ENCODE results near the gene ELL2. TPM values are rescaled to one million over a fixed set of nuclear protein-coding genes. Genes with fewer than 3 reads are reported as not detected.

ELL2 gene
- total RNA-seq (2014; rRNA removed; shearing (Covaris generic)), result 21.1 and 39.9 TPM in 2 replicates

DNA sequence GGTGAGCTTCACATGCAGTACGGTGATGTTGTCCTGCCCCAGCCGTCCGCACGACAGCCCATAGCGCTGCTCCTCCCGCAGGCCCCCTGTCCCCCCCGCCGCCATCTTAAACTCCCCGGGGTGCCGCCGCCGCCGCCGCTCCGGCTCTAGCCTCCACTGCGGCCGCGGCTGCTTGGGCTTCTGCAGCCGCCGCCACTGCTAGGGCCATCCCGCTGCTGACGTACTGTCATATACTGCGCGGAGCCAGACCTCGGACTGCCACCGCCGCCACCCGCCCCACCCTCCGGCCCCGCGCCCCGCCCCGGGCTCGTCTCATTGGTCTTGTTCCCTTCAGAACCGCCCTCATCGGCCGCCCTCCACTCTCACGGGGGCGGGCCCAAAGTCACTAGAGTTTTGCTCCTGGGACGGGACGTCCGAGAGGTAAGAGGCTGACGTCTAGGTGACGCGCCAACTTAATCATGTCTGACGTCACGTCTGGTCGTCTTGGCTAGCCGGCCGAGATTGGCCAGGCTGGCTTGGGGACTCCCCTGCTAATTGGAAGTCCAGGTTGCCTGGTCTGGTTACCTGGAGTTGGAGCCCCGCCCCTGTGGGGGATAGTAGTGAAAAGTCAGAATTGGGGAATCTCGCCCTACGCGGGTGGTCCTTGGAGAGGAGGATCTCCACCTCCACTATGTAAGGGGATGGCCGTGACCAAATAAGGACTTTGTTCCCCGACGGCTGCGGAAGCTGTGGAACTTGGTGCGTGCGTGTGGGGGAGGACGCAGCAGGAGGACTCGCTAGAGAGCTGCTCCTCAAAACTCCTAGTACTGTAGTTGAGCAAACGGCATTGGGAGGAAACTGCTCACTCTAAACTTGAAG is at the start of gene ELL2:
Gene ELL2 (minus strand): TSS at position 235 of the 858 bp plus-strand sequence. CDS start 130 bp downstream, at position 105.
- Histone ChIP-seq H3K27ac (peak within 1 kb of the TSS; percentile 94), H3K36me3 (peaks cover 36% of the 10 kb centered on the region), H3K9me3 (replicated peaks) (no peaks in the 10 kb centered on the region; the same call in 1 of the 2 replicates), H3K27me3 (replicated peaks) (no peaks in the 10 kb centered on the region), H3K4me3 (peak within 1 kb of the TSS; percentile 99), H3K4me1 (replicated peaks) (peaks cover 36% of the 10 kb centered on the region)
- peak; percentile 96 to 98 for DNase-seq (ENCODE audit: low read depth in 1 of 2, low spot score in 2 of 2)

- Histone ChIP-seq H3K27me3 (replicated peaks) (no peaks in the 10 kb centered on the region), H3K27ac (no peak overlapping the region), H3K4me1 (replicated peaks) (peaks cover under 1% of the 10 kb centered on the region), H3K9me3 (replicated peaks) (no peaks in the 10 kb centered on the region), H3K36me3 (no peaks in the 10 kb centered on the region), H3K4me3 (no peak overlapping the region)
- DNase-seq (ENCODE audit: low read depth in 1 of 2, low spot score in 2 of 2), result no peak
Observed at GRCh38 chr5:96008987-96009647, 47.5 kb upstream of the ELL2 start.

DNA sequence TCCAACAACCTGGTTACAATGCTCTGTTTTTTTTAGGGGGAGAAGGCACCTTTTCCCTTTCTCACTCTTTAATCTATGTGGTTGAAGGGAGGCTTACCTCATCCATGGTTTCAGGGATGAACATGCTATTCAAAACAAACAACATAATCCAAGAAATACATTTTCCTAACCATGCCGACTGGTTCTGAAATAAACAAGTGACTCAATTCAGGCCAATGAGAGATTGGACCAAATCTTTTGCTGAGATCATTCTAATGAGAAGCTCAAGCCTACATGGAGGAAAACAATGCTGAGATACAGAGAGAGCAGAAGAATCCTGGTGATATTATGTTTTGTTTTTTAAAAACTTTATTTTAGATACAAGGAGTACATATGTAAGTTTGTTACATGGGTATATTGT is 46.8 kb upstream of the ELL2 start:
- DNase-seq (ENCODE audit: low read depth in 1 of 2, low spot score in 2 of 2), result no peak
- Histone ChIP-seq H3K27me3 (replicated peaks) (no peaks in the 10 kb centered on the region), H3K27ac (no peak overlapping the region), H3K4me1 (replicated peaks) (no peaks in the 10 kb centered on the region; the same call in 1 of the 2 replicates), H3K9me3 (replicated peaks) (no peaks in the 10 kb centered on the region), H3K36me3 (no peaks in the 10 kb centered on the region), H3K4me3 (no peak overlapping the region)

- H3K9me3 ChIP-seq (replicated peaks), result no peaks in the 10 kb centered on the region
- DNase-seq (ENCODE audit: low read depth in 1 of 2, low spot score in 2 of 2), result no peak
- H3K27me3 ChIP-seq (replicated peaks), result no peaks in the 10 kb centered on the region
- no peaks in the 10 kb centered on the region; the same call in 1 of the 2 replicates for H3K4me1 ChIP-seq (replicated peaks)
- no peak overlapping the region for H3K4me3 ChIP-seq
- no peaks in the 10 kb centered on the region for H3K36me3 ChIP-seq
- no peak overlapping the region for H3K27ac ChIP-seq
Observed at GRCh38 chr5:96007051-96007450, 45.4 kb upstream of the ELL2 start.

DNA sequence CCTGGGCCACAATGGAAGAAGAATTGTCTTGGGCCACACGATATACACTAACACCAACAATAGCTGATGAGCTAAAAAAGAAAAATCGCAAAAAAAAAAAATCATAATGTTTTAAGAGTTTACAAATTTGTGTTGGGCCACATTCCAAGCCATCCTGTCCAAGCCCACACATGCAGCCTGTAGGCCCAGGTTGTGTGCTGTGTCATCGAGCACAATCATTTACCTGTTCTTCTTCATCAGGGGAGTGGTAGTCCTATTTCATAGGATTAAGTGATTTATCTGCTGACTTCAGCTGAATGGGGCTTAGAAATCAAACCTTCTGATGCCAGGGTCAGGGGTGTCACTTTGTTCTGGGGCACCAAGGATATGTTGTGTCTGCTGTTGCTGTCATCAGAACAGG is 44.6 kb upstream of the ELL2 start:
- no peak overlapping the region for H3K27ac ChIP-seq
- H3K36me3 ChIP-seq, result no peaks in the 10 kb centered on the region
- no peak overlapping the region for H3K4me3 ChIP-seq
- no peaks in the 10 kb centered on the region for H3K9me3 ChIP-seq (replicated peaks)
- no peak for DNase-seq (ENCODE audit: low read depth in 1 of 2, low spot score in 2 of 2)
- H3K4me1 ChIP-seq (replicated peaks), result no peaks in the 10 kb centered on the region; the same call in 1 of the 2 replicates
- H3K27me3 ChIP-seq (replicated peaks), result no peaks in the 10 kb centered on the region

GRCh38 chr5:96004754-96005153 is 43.1 kb upstream of the ELL2 start:
- Histone ChIP-seq H3K4me3 (no peak overlapping the region), H3K27me3 (replicated peaks) (no peaks in the 10 kb centered on the region), H3K36me3 (no peaks in the 10 kb centered on the region), H3K9me3 (replicated peaks) (no peaks in the 10 kb centered on the region), H3K4me1 (replicated peaks) (no peaks in the 10 kb centered on the region; the same call in 1 of the 2 replicates), H3K27ac (no peak overlapping the region)
- no peak for DNase-seq (ENCODE audit: low read depth in 1 of 2, low spot score in 2 of 2)

- Histone ChIP-seq H3K9me3 (replicated peaks) (no peaks in the 10 kb centered on the region), H3K4me3 (no peak overlapping the region), H3K4me1 (replicated peaks) (no peaks in the 10 kb centered on the region; the same call in 1 of the 2 replicates), H3K36me3 (no peaks in the 10 kb centered on the region), H3K27ac (no peak overlapping the region), H3K27me3 (replicated peaks) (no peaks in the 10 kb centered on the region)
- DNase-seq (ENCODE audit: low read depth in 1 of 2, low spot score in 2 of 2), result no peak
Observed at GRCh38 chr5:96004087-96004486, 42.4 kb upstream of the ELL2 start.

GRCh38 chr5:96001262-96001661 is 39.6 kb upstream of the ELL2 start:
- H3K4me3 ChIP-seq, result no peak overlapping the region
- no peaks in the 10 kb centered on the region for H3K9me3 ChIP-seq (replicated peaks)
- no peak overlapping the region for H3K27ac ChIP-seq
- H3K4me1 ChIP-seq (replicated peaks), result no peaks in the 10 kb centered on the region
- H3K27me3 ChIP-seq (replicated peaks), result no peaks in the 10 kb centered on the region
- DNase-seq (ENCODE audit: low read depth in 1 of 2, low spot score in 2 of 2), result no peak
- no peaks in the 10 kb centered on the region for H3K36me3 ChIP-seq

DNA sequence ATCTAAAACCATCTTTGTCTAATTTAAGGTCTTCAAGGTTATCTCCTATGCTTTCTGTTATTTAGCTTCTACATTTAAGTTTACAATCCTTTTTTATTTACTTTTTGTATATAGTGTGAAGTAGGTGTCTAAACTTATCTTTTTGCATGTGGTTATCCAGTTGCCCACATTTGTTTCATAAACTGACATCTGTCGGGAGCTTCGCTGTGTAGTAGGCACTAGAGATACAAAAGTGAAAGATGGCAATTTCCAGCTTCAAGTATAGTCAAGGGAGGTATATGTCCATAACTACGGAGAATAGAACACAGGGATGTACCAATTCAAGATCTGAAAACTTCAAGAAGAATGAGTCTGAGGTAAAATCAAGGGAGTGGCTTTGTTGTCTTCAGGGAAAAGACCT is 38.7 kb upstream of the ELL2 start:
- Histone ChIP-seq H3K36me3 (no peaks in the 10 kb centered on the region), H3K9me3 (replicated peaks) (no peaks in the 10 kb centered on the region), H3K4me3 (no peak overlapping the region), H3K27ac (no peak overlapping the region), H3K4me1 (replicated peaks) (no peaks in the 10 kb centered on the region), H3K27me3 (replicated peaks) (no peaks in the 10 kb centered on the region)
- no peak for DNase-seq (ENCODE audit: low read depth in 1 of 2, low spot score in 2 of 2)

DNA sequence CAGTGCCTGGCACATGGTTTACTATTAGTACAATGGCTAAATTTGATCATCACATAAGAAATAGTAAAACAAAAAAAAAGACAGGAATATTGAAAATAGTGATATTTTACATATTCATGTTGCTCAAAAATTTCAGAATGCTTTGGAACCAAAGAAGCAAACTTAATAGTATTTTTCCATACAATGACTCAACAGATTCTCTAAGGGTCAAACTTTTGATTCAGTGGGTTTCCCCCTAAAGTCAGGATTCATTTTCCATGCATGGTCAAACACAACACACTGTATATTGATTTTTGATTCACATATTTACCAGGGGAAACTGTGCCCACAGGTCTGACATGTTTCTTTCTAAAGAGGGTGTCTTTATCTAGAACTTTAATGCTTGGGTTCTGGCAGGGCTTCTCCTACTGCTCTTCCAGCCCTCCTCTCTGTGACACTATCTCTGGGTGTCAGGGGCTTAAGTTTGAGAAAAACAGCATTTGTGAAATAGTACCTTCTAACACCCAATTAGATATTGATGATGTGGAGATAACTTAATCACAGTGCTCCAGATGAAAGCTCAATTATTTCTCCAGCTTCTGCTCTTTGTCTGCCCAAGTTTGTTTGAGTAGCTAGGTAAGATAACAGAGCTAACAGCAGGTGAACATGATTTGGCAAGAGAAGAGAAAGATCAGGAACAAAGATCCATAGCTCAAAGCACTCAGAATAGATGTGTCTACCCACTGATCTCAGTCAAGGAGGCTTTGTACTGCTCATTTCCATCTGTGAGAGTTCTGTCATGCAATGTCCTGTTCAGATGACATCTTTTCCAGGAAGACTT is 35.5 kb upstream of the ELL2 start:
- Histone ChIP-seq H3K27me3 (replicated peaks) (no peaks in the 10 kb centered on the region), H3K9me3 (replicated peaks) (no peaks in the 10 kb centered on the region), H3K27ac (no peak overlapping the region), H3K4me3 (no peak overlapping the region), H3K4me1 (replicated peaks) (no peaks in the 10 kb centered on the region), H3K36me3 (no peaks in the 10 kb centered on the region)
- no peak for DNase-seq (ENCODE audit: low read depth in 1 of 2, low spot score in 2 of 2)

DNA sequence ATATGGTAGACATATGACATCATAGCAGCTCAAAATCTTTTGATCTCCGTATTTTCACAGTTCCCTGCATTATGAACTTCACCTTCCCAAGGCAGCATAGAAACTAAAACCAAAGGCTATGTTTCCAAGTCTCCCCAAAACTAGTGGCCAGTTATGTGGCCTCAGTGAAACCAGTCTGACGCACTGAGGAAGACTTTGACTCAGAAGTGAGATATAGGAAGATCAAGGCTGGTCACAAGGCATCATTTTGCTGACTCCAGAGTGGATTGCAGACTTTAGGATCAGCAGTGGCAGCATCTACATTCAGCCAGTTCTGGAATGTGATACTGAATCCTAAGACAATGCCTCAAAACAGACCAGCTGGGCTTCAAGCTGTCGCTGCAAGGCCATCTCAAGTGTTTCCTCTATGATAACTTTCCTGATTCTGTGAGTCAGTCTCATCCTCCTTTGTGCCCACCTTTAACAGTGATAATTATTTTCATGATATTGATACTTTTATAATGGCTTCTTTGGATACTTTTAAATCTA is 34.4 kb upstream of the ELL2 start:
- H3K9me3 ChIP-seq (replicated peaks), result no peaks in the 10 kb centered on the region
- H3K27me3 ChIP-seq (replicated peaks), result no peaks in the 10 kb centered on the region
- no peaks in the 10 kb centered on the region for H3K4me1 ChIP-seq (replicated peaks)
- no peak overlapping the region for H3K27ac ChIP-seq
- no peak overlapping the region for H3K4me3 ChIP-seq
- no peak for DNase-seq (ENCODE audit: low read depth in 1 of 2, low spot score in 2 of 2)
- no peaks in the 10 kb centered on the region for H3K36me3 ChIP-seq

DNA sequence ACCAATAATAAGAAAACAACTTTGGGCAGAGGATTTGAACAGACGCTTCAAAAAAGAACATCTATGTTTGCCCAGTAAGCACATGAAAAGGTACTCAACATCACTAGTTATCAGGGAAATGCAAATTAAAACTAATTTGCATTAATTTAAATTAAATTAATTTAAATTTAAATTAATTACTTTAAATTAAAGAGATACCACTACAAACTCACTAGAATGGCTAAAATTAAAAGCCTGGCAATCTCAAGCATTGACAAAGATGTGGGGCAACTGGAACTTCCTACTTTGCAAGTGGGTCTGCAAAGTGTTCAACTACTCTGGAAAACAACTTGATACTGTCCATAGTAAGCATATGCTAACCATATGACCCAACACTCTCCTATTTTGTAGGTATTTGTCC is 32.1 kb upstream of the ELL2 start:
- H3K27ac ChIP-seq, result no peak overlapping the region
- H3K36me3 ChIP-seq, result no peaks in the 10 kb centered on the region
- H3K4me1 ChIP-seq (replicated peaks), result no peaks in the 10 kb centered on the region
- DNase-seq (ENCODE audit: low read depth in 1 of 2, low spot score in 2 of 2), result no peak
- no peaks in the 10 kb centered on the region for H3K27me3 ChIP-seq (replicated peaks)
- H3K9me3 ChIP-seq (replicated peaks), result no peaks in the 10 kb centered on the region
- no peak overlapping the region for H3K4me3 ChIP-seq

DNA sequence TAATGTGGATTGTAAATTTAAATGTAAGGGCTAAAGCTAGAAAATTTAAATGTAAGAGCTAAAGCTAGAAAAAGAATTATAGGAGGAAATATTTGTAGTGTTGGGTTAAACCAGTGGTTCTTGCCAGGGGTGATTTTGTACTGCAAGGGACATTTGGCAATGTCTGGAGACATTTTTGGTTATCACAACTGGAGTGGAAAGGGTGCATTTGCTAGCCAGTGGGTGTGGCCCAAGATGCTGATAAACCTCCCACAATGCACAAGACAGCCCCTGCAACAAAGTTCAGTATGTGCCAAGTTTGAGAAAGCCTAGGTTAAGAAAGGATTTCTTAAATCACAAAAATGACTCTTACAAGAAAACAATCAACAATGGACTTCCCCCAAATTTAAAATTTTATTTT is 31.6 kb upstream of the ELL2 start:
- DNase-seq (ENCODE audit: low read depth in 1 of 2, low spot score in 2 of 2), result no peak
- no peaks in the 10 kb centered on the region for H3K36me3 ChIP-seq
- no peaks in the 10 kb centered on the region for H3K27me3 ChIP-seq (replicated peaks)
- H3K9me3 ChIP-seq (replicated peaks), result no peaks in the 10 kb centered on the region
- H3K4me1 ChIP-seq (replicated peaks), result no peaks in the 10 kb centered on the region
- H3K4me3 ChIP-seq, result no peak overlapping the region
- H3K27ac ChIP-seq, result no peak overlapping the region

Measured in SJSA1 (cell line).